22Rv1 (cell line): ENCODE measurements around the gene GPR45.
"Not testable (repeated sequence)": the region's sequence is repeated elsewhere in the genome, so short reads cannot be mapped to it uniquely, and the experiment has no call there.

ENCODE experiments used
- H3K27ac ChIP-seq: fragments of 450-650 bp; 2 replicates; pipeline ENCODE4 v1.5.1; 2017
- ZFX ChIP-seq: fragments of 450-650 bp; IDR thresholded peaks from 2 replicates; pipeline ENCODE4 v1.6.1; 2017; ENCODE audit warnings: antibody characterized with exemption, borderline replicate concordance
- TF ChIP-seq, protein P1 (sequence below): fragments of 450-650 bp; IDR thresholded peaks from 2 replicates; pipeline ENCODE4 v1.5.1; 2017; ENCODE audit warnings: mild to moderate bottlenecking

Gene GPR45

DNA sequence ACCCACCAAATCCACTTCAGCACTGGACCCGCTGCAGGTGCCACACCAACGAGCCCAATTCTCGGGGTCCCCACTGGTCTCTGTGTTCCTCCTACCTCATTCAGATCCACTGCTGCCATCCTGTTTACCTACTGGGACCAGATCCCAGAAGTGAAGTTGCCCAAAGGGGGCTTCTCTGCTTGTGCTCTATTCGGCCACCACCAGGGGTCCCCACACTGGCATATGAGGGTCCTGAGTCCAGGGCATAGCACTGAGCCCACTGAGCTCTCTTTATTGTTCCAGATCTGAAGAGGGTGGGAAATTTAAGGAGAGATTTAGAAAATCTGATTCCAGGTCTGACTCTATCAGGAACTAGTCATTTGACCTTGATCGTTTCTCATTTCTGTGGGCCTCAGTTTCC is 2.4 kb downstream of the GPR45 start:
- no peak for TF ChIP-seq ZFX
- TF ChIP-seq, protein P1, sequence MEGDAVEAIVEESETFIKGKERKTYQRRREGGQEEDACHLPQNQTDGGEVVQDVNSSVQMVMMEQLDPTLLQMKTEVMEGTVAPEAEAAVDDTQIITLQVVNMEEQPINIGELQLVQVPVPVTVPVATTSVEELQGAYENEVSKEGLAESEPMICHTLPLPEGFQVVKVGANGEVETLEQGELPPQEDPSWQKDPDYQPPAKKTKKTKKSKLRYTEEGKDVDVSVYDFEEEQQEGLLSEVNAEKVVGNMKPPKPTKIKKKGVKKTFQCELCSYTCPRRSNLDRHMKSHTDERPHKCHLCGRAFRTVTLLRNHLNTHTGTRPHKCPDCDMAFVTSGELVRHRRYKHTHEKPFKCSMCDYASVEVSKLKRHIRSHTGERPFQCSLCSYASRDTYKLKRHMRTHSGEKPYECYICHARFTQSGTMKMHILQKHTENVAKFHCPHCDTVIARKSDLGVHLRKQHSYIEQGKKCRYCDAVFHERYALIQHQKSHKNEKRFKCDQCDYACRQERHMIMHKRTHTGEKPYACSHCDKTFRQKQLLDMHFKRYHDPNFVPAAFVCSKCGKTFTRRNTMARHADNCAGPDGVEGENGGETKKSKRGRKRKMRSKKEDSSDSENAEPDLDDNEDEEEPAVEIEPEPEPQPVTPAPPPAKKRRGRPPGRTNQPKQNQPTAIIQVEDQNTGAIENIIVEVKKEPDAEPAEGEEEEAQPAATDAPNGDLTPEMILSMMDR: 0 out of 2 replicates have a peak, but pooled peaks have one; percentile 16
- H3K27ac ChIP-seq: no peak overlapping the region

DNA sequence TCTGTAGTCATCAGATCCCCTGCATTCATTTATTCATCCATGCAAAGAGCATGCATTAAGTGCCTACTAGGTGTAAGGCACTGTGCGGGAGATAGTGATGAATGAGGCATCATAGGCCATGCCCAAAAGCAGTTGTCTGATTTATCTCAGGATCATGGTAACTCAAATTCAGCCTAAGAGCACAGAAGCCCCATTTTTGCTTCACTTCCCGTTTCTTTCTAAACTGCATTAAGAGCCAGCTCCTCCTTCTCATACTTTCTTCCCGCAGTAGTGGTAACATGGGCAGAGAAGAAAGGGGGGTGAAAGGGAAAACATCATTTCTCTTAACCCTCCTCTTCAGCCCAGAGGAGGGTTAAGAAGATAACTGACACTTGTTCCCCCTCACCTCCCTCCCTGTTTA is 2.9 kb downstream of the GPR45 start:
- TF ChIP-seq, protein P1: no peak
- TF ChIP-seq ZFX: no peak

DNA sequence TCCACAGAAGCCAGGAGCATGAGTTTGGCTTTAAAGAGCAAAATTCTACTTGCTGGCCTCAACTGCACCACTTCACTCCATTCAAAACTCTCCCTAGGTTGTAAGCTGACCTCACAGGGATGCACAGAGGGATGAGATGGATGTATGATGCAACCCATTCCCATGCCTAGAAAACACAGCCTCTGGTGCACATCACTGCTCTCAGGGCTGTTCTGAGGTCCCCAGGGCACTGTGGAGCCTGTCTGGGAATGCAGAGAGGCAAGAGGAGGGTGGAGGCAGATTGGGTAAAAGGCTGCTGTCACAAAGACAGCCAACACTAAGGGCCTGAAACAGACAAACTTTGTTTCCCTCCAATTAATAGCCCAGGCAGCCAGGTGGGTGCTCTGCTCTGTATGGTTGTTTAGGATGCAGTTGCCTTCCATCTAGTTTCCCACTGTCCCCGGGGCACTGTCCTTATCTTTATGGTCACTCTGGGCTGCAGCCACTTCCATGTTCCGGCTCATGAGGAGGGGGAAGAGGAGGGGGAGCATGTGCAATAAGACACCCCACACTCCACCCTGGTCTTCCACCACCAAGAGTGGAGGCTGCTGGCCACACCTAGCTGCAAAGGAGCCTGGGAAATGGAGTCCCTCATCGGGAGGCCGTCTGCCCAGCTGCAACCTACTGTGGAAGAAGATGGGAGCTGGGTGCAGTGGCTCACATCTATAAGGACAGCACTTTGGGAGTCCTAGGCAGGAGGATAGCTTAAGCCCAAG is 7.0 kb downstream of the GPR45 start:
- TF ChIP-seq, protein P1: no peak
- TF ChIP-seq ZFX: no peak
- no peak overlapping the region for H3K27ac ChIP-seq

More for the DNA sequence above, 2.9 kb downstream of the GPR45 start:
- H3K27ac ChIP-seq: no peak overlapping the region

- peak overlapping the region; percentile 64 for H3K27ac ChIP-seq
- TF ChIP-seq ZFX: no peak
- TF ChIP-seq, protein P1: no peak
These were observed 7.6 kb downstream of the GPR45 start for GRCh38 chr2:105249181-105249580.

- no peak for TF ChIP-seq ZFX
- TF ChIP-seq, protein P1: no peak
- H3K27ac ChIP-seq: peak overlapping the region; percentile 64
These were observed 8.3 kb downstream of the GPR45 start for GRCh38 chr2:105249891-105250290.

GRCh38 chr2:105251016-105251648 is 9.6 kb downstream of the GPR45 start:
- H3K27ac ChIP-seq: not testable (repeated sequence)

GRCh38 chr2:105252271-105252670 is 10.7 kb downstream of the GPR45 start:
- TF ChIP-seq, protein P1: no peak
- no peak for TF ChIP-seq ZFX
- no peak overlapping the region for H3K27ac ChIP-seq
